CD4-positive, alpha-beta T cell treated with Interleukin-17A for 1 hour (primary cell): ENCODE measurements around the gene PRKD2.

Experiments used
- DNase-seq: peaks from one replicate; pipeline ENCODE4 v3.0.0-alpha.2; 2020

PRKD2 gene

DNA sequence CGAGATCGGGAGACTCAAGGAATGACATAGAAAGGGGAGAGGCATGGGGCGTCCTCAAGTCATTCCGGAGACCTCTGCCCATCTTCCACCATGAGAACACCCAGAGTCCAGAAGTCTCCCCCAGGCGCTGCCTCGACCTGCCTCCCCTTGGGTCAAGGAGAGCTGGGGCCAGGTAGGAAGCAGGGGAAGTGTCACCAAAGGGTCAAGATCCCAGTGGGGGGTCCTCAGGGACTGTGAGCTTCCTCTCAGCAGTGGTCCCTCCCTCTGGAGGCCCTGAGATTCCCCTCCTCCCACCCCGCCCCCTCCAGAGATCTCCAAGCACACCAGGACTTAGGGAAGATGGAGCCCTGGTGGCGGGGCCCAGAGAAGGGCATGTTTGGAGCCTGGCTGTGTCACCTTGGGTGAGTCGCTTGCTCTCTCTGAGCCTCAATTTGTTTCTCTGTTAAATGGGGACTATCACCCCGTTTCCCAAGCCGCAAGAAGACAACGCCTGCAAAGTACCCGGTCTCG lies 56.9 kb downstream of the PRKD2 start:
- DNase-seq = no peak

DNA sequence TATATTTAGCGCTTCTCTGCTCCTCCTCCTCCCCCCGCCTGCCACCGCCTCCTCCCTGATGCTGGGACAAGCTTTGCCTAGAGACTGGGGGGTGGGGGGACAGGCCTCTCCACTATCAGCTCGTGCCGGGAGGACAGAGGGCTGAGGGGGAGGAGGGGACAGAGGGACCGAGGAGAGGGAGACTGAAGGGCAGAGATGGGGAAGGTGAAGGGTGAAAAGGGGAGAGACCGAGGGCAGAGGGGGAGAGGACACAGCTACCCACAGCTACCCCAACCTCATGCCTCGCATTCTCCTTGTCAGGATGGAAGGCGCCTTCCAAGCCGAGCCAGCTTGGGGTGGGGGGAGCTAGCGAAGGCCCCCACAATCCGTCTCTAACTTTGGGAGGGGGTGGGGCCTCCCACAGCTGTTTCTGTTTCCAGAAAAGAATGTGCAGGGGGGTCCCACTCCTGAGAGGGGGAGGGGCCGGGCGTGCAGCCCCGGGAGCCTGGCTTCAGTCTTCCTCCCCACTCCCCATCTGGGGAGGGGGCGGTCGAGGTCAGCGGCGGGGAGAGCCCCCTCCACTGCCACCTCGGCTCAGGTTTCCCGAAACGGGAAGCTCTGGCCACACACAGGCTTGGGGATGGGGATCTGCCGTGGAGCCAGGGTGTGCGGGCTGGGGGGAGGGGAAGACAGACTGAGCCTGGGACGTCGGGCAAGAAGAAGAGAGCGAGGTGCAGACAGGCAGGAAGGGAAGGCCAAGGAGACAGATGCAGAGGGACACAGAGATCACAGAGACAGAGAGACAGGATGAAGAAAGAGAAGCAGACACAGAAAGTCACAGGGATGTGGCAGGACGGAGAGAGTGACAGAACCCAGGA lies 57.5 kb downstream of the PRKD2 start:
- no peak for DNase-seq

DNA sequence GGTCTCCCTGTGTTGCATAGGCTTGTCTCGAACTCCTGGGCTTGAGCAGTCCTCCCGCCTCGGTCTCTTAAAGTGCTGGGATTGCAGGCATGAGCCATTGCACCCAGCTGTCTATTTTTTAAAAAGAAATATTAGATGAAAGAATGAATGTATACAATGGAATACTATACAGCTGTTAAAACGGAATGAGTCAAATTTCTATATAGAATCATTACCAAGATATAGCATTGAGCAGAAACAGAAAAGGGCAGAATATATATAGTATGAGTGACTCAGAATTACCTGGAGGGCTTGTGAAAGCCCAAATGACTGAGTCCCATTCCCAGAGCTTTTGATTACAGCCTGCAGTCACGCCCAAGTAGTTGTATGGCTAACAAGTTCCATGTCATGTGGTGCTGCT lies 60.4 kb downstream of the PRKD2 start:
- DNase-seq = no peak

DNA sequence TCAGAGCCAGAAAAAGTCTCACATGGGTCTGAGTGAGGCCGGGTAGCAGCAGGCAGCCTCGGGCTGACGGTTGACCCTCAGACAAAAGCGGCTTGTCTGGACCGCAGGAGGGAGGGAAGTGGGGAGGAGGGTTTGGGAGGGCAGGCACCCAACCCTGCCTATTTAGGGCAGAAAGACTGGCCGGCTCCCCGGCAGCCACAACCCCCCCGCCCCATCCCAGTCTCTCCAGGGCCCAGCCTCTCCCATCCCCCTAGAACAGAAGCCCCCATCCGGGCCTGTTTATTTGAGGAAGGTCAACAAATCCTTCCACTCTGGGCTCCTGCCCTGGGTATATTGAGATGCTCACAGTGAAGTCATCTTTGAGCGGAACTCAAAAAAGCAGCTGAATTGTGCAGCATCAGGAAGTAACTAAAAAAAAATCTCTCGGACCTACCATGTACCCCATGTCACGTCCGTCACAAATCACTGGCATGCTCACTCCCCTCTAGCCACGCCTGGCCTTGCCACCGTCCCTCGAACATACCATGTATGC lies 62.2 kb downstream of the PRKD2 start:
- no peak for DNase-seq

DNA sequence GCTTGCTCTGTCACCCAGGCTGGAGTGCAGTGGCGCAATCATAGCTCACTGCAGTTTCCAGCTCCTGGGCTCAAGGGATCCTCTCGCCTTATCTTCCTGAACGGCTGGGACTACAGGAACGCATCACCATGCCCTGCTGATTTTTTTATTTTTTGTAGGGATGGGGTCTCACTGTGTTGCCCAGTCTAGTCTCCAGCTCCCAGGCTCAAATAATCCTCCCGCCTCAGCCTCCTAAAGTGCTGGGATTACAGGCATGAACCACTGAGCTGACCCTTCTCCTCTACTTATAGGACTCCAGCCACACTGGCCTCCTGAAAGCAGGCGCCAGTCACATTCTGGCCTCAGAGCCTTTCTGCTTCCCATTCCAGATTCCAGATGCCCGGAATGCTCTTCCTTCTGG lies 66.5 kb downstream of the PRKD2 start:
- DNase-seq = no peak

DNA sequence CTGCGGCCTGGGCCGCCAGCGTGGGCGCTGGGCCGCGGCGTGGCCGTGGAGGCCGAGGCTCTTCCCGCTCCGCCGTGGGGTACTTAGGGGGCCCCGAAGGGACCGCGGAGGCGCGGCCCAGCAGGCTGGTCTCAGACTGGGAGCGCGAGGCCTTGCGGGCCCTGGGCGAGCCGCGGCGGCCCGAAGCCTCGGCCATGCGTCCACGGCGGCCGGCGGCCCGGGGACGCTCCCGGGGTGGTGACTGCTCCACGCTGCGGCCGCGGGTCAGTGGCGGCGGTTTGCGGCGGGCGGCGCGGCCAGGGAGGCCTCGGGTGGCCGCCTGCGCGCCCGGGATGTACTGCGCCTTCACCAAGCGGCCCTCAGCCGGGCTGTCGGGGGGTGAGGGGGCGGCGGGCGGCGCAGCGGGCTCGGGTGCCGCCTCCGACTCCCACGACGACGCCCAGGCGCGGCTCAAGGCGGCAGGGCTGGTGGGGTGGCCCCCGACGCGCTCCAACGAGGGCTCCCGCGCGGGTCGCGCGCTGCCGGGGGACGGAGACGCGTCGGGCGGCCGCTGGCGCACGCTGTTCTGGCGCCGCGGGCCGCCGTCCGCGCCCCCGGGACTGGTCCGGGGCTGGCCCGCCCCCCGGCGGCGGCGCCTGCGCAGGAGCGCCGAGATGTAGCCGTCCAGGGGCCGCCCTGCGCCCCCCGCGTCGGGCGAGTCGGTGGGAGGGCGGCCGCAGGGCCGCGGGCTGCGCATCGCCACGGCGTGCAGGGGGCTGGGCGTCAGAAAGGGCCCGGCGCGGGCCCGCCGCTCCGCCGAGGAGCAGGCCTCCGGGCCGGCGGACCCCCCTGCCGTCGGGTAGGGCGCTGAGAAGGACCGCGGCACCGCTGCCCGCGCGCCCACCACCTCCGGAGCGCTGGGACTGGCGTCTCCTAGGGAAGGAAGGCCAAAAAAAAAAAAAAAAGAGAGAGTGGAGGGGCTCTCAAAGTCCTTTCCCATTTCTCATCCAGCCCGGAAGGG lies 67.7 kb downstream of the PRKD2 start:
- no peak for DNase-seq

DNA sequence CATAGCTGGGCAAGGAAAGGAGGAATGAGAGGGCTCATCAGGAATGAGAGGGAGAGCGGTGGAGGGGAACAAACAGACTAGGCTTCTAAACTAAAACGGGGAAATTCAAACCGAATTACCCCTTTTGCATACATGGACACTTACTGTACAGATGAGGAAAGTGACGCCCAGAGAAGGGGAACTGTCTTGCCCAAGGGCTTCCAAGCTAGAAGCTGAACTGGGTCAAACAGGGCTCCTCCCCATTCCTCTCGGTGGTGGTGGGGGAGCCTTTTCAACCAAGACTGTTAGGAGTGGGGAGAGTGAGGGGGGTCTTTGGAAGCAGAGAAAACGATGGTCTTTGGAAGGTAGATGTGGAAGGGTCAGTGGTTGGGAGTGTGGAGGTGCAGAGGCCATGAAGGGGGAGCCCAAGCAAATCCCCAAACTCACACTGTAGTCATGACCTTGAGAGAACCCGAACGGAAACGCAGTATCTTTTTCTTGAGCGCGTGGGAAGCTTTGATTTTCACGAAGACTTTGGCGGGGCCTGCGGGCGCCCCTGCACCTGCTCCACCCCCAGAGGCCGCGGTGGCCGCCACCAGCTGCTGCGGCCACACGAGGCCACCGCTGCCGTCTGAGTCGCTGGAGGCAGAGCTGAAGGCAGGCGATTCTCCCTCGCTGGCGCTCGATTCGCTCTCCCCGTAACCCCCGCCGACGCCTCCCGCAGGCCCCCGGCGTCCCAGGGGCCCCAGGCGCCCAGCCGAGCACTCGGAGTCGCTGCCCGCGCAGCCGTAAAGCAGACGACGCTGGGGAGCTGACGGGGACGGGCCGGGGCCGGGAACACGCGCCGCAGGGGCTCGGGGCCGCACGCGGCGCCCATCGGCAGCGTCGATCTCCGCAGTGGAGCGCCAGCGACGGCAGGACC lies 68.6 kb downstream of the PRKD2 start:
- no peak for DNase-seq

DNA sequence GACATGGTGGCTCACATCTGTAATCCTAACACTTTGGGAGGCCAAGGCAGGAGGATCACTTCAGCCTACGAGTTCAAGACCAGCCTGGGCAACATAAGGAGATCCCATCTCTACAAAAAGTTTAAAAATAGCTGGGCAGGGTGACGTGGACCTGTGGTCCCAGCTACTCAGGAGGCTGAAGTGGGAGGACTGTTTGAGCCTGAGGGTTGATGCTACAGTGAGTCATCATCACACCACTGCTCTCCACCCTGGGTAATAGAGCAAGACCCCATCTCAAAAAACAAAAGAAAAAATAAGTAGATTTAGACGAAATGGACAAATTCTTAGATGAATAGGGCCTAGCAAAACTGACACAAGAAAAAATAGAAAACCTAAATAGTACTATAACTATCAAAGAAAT lies 70.5 kb downstream of the PRKD2 start:
- DNase-seq = no peak

DNA sequence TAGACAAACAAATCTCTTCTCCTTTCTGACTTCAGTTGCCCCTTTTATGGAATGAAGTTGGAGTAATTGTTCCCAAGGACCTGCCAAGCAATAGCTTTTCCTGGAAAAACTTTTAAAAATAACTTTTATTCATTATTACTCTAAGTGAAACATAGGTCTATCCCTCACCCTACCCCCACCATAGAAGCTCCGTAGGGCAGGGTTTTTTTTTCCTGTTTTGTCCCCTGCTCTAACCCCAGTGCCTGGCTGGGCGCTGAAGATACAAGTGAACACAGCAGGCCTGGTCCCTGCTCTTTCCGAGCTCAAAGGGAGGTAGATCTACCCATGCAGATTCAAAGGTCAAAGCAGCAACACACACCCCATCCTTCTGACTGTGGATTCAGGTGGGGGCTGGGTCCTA lies 72.2 kb downstream of the PRKD2 start:
- DNase-seq = no peak

DNA sequence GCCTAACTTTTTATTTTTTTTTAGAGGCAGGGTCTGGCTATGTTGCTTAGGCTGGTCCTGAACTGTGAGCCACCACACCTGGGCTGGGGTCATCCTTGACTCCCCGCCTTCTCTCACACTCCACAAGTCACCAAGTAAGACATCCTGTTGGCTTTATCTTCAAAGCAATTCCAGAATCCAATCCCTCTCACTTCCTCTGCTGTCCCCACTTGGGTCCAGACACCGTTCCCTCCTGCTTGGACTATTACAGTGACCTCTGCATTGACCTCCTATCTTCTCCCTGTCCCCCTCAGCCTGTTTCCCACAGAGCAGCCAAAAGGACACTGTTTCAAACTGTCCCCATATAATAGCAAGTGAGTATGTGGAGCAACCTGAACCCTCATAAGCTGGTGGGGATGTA lies 76.3 kb downstream of the PRKD2 start:
- no peak for DNase-seq

DNA sequence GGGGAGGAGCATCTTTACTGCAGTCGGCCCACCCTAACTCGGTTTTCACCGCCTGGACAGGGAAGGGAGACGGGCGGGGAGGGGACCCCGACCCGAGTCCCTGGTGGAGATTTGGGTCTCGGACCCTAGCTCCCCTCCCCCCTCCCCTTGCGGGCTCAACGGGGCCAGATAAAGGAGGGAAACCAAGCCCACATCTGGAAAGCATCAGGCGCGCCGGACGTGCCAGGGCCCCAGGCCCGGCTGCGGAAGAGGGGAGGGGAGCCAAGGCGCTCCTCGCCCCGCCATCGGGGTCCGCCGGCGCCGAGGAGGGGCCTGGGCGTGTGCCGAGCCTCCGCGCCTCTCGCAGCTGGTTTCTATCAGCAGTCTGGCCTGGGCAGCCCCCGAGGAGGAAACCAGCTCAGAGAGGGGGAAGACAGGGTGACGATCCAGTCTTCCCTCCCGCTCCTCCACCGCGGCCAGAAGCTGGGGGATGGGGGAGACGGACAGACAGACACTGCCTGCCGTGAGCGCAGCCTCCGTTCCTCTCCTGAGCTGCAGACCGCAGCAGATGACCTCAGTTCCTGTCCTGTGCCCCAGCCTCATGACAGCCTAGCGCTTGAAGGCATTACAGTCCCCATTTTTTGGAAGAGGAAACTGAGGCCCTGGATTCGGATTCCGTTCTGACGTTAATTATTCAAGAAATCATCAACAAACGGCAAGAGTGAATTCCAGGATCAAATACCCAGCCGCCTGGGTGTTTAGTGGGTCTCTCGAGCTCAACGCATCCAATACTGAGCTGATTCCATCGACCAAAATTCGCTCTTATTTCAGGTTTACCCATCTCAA lies 77.3 kb downstream of the PRKD2 start:
- peak; percentile 36 for DNase-seq

DNA sequence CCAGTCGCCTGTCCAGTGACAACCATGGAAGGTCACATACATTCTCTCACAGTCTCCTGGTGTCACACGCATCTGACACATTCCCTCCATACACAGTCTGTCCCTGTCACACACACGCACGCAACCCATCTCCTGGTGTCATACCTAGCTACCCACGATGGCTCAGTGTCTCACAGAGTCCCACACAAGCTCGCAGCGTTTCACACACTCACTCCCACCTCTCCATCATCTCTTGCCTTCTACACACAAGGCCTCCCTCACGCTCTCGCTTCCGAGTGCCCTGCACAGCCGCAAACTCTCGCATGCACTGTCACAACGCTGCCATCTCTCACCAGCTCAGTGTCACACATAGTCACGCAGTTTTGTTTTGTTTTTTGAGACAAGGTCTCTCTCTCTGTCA lies 79.7 kb downstream of the PRKD2 start:
- DNase-seq = no peak

DNA sequence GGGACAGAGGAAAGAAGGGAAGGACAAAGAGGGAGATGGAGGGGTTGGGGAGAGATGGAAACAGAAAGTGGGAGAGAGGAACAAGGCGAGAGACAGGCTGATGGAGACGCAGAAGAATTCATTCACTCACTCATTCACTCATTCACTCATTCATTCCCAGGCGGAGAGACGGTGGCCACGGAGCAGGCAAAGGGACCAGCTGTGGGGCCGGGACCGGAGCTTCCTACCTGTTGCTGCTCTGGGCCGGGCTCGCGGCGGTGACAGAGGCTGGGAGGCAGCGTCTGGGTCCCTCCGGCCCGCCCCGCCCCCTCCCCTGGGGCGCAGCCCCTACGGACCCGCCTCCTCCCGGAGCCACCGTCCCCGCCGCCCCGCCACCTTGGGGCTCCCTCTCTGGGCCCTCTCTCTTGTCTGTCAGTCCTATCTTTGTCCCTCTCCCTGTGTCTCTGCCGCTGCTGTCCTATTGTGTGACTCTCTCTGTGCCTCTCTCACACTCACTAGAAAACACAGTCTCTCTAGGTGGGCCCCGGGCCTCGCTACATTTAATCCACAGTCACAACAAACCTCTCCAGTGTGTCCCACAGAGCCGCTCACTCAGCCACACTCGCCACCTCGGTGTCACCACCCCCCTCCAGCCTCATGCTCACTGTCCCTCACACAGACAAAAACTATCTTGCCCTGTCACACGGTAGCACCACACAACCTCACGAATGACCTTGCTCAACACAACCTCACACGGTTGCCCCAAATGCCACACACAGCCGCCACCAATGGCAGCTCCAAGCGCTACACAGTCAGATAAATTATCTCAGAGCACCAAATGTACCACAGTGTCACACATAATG lies 80.8 kb downstream of the PRKD2 start, which contains the start of gene GNG8:
Gene GNG8, minus strand, starts transcription at position 283 of the 842 bp plus-strand sequence. CDS start 1,520 bp downstream, outside the sequence.
- peak; percentile 36 for DNase-seq

DNA sequence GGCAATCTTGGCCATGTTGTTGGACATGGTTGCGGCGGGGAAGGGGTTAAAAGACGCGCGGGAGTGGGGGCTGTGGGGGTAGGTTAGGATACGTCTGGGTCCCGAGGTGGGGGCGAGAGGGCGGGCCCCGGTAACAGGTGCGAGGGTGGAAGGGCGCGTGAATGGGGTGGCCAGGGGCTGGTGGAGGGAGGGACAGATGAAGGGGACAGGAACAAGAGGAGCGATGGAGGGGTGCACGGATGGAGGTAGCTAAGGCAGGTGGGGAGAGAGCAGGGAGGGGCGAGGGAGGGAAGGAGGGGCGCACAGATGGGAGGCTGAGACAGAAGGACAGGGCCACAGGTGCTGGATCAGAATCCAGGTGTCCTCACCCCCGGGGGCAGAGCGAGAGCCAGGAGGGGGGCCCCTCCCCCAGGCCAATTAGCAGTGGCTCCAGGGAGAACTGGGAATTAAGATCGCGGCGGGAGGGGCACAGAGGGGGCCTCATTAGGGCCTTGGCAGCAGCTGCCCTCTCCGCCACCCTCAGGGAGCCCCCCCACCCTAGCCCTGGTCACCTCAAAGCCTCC lies 82.2 kb downstream of the PRKD2 start:
- DNase-seq = no peak

DNA sequence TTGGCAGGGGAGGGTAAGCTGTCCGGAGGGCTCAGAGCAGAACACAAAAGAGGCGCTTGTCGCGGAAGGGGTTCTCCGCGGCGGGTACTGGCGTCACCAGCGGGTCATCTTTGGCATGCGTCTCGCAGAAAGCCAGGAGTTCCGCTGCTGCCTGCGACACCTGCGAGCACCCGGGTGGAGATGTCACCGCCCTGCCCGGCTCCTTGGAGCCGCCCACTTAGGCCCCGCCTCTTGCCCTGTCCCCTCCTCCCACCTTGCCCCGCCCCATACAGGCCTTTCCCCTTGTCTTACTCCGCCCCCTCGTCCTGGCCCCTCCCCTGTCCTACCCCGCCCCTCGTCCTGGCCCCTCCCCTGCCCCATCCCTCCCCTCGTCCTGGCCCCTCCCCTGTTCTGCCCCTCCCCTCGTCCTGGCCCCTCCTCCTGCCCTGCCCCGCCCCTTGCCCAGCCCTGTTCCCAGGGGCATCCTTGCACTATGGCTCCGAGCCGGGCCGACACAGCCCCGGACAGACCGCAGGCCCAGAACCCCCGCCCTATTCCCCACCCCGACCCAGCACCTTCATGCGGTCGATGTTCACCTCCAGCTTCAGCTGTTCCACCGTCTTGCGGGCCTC lies 82.8 kb downstream of the PRKD2 start:
- peak; percentile 96 for DNase-seq

DNA sequence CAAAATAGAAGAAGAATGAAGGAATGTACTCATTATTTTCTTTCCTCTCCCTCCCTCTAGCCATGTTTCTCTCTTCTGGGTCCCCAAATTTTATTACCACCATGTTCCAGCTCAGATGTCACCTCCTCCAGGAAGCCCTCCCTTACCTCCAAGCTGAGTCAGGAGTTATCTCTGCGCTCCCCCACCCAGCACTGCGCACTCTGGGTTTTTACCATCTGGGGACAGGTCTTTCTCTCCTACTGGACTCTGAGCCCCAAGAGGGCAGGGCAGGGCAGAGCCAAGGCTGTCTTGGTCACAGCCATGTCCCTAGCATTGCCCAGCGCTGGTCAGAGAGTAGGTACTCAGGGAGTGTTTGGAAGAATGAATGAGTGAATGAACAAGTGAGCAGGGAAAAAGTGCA lies 83.8 kb downstream of the PRKD2 start:
- no peak for DNase-seq

DNA sequence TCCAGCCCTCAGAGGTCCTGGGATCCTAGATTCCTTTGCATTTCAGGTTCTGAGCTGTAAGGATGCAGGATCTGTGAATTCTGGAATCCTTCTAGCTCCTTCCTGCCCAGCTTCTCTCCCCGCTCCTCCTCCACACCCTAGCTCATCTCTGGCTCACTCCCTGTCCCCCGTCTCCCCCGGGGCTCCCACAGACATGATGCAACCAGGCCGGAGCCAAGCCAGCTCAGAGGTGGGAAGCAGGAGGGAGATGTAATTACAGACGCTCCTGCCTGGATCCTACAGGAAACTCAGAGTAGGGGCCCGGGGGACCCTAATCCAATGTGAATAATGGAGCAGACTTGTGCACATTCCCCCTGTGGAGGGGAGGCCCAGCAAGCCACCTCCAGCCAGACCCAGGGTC lies 85.4 kb downstream of the PRKD2 start:
- DNase-seq = no peak

DNA sequence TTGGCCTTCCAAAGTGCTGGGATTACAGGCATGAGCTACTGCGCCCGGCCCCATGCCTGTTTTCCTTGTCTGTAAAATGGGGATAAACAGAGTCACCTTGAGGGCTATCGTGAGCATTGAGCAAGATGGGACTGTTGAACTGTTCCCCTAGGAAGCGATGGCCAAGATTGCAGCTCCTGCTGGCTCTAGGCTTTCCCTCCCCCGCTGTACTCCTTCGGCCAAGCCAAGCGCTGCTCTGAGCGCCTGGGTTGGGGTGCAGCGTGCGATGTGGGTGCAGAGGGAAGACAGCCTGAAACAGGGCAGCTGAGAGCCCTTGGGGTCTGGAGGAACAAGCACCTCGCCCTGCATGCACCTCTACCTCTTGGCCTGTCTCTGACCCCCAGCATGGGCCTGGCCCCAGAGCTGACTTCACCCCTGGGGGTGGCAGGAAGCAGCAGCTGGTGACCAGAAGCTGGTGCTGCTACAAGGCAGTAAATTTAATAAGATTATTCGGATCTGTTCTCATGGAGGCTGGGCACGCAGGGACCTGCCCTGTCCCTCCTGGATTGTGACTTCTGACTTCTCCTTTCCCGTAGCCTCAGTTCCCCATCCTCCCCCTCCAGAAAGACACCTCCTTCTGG lies 86.2 kb downstream of the PRKD2 start:
- DNase-seq = no peak

DNA sequence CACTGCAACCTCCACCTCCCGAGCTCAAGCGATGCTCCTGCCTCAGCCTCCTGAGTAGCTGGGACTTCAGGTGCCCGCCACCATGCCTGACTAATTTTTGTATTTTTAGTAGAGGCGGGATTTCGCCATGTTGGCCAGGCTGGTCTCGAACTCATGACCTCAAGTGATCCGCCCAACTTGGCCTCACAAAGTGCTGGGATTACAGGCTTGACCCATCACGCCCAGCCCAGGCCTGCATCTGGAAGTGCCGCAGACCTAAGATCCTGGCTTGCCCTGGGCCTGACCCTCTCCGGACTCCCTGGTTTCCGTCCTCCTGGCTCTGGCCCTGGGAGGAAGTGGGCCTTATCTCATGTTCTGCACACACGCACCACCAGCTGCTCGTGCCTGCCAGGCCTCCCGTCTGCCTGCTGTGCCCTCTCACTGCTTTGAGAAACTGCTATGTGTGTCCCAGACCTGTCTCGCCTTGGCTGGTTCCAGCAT lies 87.3 kb downstream of the PRKD2 start:
- no peak for DNase-seq
